ENCODE results near the gene NMRK2.

NMRK2 gene

DNA sequence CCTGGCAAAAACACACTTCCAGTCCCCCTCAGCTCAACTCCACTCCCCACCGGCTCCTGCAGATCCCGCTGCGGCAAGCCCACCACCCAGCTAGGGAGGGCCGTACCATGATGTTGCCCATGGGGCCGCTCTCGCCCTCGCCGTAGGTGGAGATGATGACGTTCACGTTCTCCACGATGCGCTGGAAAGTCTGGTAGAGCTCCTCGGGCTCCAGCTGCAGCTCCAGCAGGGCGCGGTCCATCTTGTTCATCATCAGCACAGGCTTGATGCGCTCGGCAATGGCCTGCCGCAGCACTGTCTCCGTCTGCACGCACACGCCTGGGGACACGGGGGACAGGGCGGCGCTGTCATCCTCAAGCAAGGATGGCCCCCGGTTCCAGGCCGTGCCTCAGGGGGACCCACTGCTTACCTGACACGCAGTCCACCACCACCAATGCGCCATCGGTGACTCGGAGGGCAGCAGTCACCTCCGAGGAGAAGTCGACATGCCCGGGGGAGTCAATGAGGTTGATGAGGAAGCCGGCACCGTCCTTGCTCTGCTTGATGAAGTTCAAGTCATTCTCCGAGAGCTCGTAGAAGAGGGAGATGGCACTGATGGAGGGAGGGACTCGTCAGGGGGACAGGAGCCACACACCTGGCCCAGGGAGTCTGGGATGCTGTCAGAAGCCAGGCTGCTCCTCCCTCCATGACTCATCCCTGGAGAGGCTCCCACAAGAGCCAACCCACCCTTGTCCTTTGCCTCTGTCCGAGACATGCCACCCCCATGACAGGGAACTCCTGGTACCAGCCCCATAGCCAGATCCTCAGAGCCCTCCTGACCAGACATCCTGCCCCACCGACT is 50.1 kb downstream of the NMRK2 start:
- no peak for DNase-seq

DNA sequence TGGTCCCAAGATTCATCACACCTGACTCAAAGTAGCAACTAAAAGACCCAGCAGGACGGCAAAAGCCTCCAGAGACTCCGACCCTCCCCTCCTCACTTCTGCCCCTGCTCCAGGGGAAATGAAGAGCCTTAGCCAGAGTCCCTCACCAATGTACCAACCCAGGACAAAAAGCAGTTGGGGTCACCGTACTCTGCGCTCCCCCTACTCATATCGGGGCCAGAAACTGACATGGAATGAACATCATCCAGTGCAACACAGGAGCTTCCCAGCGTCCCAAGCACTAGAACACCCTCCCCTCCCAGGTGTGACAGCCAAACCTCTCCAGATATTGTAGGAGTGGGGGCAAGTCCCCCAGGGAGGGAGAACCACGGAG is 50.7 kb downstream of the NMRK2 start:
- no peak for DNase-seq

DNA sequence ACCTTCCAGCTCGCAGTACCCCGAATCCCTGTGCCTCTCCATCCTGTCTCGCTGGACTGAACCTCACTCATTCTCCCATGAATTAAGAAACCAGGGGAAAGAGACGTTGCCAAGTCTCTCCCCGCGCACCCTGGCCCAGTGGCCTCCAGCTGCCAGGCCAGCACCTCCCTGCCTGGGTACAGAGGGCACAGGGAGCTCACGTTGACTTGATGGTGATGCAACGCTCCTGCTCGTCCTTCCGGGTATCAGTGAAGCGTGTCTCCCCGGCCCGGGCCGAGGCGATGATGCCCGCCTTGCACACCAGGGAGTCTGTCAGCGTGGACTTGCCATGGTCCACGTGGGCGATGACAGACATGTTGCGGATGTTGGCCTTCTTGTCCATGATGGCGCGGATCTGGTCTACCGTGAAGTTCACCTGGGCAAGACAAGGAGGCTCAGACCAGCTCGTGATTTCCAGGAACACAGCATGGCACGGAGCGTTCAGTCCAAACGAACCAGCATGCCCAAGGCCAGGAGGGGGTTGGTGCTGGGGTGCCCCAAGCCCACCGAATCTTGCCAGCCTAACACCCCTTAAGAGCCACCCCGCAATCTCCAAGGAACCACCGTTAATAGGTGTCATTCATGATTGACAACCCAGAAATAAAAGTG is 51.2 kb downstream of the NMRK2 start:
- no peak for DNase-seq

DNA sequence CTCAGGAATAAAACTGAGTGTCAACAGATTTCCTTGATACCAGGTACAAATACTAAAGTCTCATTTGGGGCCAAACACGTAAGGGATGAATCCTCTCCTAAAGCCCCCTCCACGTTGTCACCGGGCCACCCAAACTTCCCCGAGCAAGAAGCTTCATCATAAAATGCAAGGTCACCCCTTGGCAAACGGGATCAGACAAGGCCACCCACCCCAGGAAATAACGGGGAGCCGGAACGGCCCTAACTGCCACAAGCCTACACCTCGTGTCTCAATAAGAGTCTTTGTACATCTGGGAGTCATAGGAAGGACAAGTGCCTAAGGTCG is 51.7 kb downstream of the NMRK2 start:
- DNase-seq: no peak

DNA sequence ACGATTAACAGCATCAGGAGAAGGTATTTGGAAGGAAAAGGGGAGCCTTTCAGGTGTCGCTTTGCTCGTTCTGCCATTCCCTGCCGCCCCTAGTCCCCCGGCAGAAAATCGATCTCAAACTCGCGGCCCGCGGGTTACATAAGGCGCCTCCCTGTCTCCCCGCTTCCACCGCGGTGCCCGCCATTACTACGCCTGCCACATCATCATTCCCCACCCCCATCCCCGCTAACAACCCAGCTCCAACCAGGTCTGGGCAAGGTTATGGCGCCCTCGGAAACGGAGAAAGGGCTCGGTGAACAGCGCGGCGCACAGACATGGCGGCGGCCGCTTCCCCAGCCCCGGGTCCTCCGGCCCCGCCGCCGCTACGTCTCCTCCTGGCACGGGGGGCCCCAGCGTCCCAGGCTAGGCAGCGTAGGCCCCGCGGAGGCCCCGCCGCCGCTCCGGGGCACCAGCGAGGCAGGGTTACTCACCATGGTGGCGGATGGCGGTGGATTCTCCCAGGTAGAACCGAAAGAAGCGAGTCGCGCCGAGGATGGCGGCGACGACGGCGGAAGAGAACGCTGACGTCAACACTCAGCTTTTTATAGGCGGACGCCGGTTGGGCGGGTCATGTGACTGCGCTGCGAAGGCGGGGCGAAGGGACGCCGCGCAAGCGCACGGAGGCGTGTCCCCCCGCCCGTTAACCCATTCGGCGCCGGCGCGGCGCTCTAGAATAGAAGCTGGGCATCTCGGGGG is 52.2 kb downstream of the NMRK2 start, which contains the start of gene EEF2:
Gene EEF2 (minus strand): TSS at position 556 of the 735 bp plus-strand sequence. CDS start 83 bp downstream, at position 473.
- DNase-seq: peak; percentile 79

DNA sequence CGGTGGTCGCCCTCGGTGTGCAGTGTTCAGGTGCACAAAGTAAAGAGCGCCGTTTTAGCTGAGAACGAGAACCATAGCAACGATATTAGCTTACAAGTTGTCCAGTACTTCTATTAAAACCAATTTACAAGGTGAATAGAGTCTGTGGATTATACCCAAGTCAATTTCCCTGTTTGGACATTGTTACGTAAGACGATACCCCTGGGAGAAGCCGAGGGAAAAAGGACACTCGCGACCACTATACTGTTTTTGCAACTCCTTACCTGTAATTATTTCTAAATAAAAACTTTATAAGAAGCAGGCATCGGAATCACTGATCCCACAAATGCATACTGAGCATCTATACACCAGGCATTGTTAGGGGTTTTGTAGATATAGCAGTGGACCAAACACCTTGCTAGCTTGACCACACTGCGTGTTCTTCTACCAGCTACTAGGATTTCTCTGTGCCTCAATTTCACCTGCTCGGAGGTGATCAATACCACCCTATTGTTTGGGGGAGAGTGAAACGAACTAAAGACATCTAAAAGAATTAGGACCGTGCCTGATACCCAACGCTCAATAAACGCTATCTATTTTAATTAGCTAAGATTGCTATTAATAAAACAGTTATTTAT is 52.9 kb downstream of the NMRK2 start:
- DNase-seq: no peak

DNA sequence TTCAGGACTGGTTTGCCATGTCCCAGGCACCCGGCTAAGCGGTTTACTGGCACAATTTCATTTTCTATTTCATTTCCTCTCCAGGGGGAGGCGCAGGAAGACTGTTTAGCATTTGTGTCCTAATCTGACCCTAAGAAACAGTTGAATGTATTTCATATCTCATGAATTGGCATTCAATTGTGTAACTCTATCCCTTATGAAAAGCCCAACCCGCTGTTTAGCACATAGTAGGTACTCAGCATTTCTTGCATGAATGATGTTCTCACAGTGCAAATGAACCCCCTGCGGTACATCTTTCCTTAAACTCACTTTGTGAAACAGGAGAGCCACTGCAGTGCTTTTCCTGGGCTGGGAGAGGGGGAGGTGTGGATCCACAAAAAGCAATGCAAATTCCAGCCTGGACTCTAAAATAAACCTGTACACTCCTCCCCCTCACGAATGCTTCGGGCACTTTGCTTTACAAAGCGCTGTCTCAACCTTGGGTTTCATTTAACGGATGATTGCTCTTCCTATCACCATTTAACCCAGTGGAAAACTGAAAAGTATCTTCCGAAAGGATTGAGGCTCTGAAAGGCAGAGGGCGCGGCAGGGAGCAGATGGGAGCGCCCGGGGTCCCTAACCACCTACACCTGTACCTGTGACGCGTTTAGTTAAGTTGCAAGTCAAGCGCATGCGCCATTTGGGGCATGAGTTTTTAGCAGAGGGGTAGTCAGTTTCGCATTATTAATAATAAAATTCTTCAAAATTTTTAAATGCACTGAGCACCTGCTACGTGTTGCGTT is 53.6 kb downstream of the NMRK2 start:
- peak; percentile 80 for DNase-seq

DNA sequence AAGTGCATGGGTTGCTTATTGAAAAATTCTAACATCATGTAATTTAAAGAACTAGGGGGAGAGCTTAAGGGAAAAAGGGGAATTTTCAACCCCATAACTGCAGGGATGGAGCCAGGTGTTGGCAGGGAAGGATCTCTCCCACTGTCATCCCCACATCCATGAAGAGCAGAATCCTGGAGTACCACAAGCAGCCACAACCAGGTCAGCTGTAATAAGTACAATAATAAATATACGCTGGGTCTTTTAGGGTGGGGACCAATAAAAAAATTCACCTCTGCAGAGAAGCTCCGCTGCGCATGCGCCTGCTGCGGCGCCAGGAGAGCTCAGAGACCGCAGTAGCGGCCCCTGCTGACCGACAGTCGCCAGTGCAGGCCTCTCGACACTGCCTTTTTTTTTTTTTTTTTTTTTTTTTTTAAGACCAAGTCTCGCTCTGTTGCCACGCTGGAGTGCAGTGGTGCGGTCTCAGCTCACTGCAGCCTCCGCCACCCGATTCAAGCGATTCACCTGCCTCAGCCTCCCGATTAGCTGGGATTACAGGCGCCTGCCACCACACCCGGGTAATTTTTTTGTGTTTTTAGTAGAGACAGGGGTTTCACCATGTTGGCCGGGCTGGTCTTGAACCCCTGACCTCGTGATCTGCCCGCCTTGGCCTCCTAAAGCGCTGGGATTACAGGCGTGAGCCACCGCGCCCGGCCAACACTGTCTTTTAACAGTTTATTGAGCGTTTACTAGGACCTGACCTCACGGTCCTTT is 54.9 kb downstream of the NMRK2 start:
- peak; percentile 78 for DNase-seq

DNA sequence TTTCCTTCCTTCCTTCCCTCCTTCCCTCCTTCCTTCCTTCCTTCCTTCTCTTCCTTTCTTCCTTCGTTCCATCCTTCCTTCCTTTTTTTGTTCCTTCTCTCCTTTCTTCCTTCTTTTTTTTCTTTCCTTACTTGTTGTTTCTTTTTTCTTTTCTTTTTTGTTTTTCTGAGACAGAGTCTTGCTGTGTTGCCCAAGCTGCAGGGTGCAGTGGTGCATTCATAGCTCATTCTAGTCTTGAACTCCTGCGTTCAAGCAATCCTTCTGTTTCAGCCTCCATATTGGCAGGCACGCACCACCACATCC is 57.9 kb downstream of the NMRK2 start:
- no peak for DNase-seq

All from NCI-H510A (cell line).